NCI-H748 treated with DMSO at 0.1 percent for 48 hours (cell line): ENCODE results near the gene CEACAM1.
"Not testable (repeated sequence)": the region's sequence is repeated elsewhere in the genome, so short reads cannot be mapped to it uniquely, and the experiment has no call there.

Source experiments
- DNase-seq: peaks from one replicate; lab custom pipeline; 2025; lab: John Stamatoyannopoulos, UW

CEACAM1 gene

DNA sequence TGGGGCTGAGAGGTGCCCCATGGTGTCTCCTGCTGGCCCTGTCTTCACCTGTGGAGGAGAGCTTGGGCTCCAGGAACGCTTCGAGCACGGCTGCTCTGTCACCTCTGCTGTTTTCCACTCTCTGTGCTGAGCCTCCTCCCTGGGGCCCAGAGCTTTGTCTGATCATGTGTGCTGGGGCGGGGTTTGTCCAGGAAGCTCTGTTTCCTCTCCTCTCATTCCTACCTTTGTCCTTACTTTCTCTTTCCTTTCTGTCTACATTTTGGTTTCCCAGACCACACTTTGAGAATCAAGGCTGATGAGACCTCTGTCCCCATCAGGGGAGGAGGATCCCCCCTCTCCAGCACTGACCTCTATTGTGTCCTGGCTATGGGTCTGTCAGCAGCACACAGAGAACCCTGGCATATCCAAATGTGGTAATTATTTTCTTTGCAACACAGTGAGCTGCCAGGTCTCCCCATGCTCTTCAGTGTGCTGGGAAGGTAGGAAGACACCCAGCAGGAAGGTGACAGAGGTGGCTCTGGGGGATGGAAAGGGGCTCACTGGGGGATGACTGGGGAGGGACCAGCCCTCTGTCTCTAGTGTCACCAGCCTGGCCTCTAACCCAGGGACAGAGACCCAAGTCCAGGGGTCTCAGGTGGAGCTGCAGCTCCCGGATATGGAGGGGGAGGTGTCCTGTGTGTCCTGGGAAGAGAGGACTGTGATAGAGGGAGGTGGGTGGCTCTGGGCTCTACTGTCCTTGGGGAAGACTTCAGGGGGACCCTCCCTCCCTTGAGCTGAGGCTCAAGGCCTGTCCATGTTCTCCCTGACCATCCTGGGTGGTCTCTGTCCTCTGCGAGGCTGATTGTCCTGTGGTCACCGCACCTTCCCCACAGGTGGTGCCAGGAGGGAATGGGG, at the start of gene CEACAM1:
Gene CEACAM1 (minus strand): TSS at position 128 of the 894 bp plus-strand sequence. CDS start 107 bp downstream, at position 21.
- no peak for DNase-seq

- no peak for DNase-seq
Observed at GRCh38 chr19:42577016-42577415, 48.7 kb upstream of the CEACAM1 start.

GRCh38 chr19:42576241-42576640, 48.0 kb upstream of the CEACAM1 start:
- no peak for DNase-seq

DNA sequence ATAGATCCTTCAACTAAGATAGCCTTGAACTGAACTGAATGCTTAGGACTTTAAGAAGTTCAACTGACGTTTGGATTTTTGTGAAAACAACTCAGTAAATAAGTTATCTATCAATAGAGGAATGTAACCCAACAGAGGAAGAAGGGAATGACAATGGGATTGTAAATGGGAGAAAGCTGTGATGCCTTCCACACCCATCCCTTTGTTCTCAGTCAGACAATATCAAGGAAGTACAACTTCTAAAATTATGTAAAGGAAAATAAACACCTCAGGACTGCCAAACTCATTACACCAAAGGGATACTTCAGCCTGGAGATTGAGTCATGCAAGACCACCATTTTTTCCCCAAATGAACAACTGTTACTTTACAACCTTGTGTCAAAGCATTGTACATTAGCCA, 45.4 kb upstream of the CEACAM1 start:
- no peak for DNase-seq

DNA sequence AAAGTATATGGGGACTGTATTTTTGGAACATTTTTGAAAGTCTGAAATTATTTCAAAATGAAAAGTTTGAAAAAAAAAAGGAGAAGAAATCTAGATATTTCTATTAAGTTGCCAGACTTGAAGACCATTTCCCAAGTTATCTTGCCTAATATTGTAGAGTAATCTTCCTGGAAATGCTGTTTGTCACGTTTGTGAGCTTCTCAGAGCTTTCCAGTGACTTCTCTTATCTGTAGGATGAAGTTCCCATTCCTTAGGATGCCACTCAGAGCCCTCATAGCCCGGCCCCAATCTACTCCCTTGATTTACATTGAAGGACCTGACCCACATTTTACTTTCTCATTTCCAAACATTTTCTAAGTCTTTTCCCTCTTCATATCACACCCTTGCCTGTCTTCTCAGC, 42.8 kb upstream of the CEACAM1 start:
- no peak for DNase-seq

DNA sequence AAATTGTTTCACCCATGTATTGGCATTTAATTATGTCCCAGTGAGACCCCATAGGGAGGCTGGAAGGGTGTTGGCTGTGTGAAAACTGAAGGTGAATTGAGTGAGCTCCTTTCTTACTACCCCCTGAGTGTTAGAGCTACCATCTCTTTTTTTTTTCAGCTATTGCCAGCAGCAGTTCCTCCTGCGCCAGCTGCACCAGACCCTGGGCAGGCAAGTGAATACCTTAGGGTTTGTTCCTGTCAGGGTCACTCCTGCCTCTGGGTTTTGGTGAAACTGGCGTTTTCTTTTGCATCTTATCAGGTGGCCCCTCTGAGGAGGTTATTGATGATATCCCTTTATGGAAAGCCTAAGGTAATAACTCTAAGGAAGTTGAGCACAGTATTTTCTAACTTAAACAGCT, 40.9 kb upstream of the CEACAM1 start:
- no peak for DNase-seq

DNA sequence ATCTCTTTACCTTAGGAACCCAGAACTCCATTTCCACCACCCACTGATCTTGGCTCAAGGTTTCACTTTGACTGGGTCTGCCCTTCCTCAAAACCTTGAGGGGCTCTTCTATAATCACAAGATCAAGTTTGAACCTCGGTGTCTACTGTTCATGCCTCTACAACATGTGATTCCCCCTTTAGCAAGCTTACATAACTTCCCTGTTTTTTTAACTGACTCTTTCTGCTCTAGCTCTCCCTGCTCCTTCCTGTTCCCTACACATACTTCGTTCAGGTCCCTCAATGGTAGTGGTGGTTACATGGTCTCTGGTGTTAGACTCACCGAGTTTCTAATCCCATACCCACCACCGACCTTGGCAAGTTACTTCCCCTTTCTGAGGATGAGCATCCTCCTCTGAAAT, 39.7 kb upstream of the CEACAM1 start:
- no peak for DNase-seq

GRCh38 chr19:42567567-42567966, 39.3 kb upstream of the CEACAM1 start:
- no peak for DNase-seq

- peak; percentile 46 for DNase-seq
Observed at GRCh38 chr19:42563352-42564210, 35.3 kb upstream of the CEACAM1 start.

- DNase-seq: no peak
Observed at GRCh38 chr19:42561512-42561911, 33.2 kb upstream of the CEACAM1 start.

GRCh38 chr19:42560731-42561130, 32.5 kb upstream of the CEACAM1 start:
- DNase-seq: no peak

DNA sequence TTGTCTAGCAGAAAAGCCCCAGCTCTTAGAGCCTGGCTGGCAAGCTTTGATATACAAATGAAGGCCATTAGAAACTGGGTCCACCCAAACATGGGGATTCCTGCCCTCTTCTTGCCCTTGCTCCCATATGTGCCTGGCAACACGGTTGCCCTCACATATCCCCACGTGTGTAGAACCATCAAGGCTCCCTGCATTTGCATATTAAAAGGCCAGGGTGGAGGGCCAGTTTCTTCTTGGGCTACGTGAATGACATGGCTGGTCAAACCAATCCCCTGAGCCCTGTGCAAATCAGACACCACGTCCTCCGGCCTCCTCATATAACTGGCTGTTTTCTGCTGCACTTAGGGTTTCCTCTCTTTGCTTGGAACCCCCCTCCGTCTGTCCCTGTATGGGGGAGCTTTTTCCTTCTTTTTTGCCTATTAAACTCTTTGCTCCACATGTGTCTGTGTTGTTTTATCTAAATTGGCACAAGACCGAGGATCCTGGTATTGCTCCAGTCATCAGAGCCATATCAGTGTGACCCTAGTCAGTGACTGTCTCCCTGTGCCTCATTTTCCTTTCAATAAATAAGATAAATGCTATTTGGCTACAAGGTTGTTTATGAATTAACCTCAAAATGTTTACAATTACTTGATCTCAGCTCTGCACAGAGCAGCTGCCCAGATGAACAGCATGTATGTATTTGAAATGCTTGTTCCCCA, 30.3 kb upstream of the CEACAM1 start:
- DNase-seq: no peak

- not testable (repeated sequence) for DNase-seq
Observed at GRCh38 chr19:42557386-42557871, 29.1 kb upstream of the CEACAM1 start.

DNA sequence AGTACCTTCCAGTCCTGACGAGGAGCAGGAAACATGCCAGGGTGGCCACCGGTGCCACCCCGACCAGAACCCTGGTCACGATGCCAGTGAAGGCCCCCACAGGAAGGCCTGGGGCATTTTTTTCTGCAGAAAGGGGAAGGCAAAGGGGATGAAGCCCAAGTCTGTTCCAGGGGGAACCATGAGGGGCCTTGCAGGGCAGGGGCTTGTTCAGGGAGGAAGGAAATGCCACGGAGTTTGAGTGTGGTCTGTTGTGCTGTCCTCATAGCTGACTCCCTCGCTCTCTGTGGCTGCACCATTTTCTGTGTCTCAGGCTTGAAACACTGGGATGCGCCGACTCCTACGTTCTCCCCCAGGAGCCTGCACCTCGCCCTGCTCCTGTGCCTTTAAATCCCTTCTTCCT, 27.5 kb upstream of the CEACAM1 start:
- DNase-seq: no peak

DNA sequence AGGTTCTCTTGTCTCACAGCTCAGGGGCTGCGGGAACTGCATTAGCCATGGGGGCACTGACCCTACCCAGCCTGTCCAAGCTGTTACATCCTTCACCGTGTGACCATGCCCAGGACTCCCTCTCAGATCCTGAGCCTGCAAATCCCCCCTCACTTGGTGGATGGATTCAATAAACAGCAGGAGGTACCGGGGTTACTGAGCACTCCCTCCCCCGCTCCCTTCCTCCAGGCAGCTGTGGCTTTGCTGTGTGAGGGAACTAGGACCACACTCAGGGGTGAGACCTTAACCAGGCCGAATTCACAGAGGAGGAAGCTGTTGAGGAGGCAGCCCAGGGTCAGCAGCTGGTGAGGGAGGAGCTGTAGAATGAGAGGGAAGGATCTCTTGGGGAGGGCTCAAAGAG, 27.0 kb upstream of the CEACAM1 start:
- DNase-seq: no peak

DNA sequence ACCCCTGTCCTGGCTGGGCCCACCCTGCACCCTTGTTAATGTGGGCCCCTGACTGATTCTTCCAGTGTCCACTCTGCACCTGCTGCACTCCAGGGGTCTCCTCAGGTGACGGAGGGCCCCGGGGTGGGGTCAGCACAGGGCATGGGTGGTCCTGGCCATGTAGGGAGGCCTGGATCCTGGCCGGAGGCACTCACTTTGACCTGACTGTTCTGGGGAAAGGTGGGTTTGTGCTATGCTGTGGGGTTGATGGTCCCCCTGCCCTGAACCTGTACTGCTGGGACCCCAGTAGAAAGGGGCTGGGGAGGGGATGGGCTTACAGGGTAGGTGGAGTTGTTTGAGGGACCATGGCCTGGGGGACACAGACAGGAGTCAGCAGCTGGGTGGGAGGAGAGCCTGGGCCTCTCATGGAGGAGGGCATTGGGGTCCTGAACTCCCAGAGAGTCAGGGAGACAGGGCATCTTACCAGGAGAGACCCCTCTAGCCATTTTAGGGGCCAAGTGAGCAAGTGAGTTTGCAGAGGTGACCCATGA, 25.8 kb upstream of the CEACAM1 start:
- DNase-seq: no peak

- DNase-seq: no peak
Observed at GRCh38 chr19:42553292-42554045, 25.2 kb upstream of the CEACAM1 start.

GRCh38 chr19:42552086-42553065, 24.1 kb upstream of the CEACAM1 start:
- DNase-seq: no peak

DNA sequence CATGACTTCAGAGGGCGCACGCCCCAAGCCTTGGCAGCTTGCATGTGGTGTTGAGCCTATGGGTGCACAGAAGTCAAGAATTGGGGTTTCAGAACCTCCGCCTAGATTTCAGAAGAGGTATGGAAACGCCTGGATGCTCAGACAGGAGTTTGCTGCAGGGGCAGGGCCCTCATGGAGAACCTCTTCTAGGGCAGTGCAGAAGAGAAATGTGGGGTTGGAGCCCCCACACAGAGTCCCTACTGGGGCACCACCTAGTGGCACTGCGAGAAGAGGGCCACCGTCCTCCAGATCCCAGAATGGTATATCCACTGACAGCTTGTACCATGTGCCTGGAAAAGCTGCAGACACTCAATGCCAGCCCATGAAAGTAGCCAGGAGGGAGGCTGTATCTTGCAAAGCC, 22.2 kb upstream of the CEACAM1 start:
- not testable (repeated sequence) for DNase-seq

DNA sequence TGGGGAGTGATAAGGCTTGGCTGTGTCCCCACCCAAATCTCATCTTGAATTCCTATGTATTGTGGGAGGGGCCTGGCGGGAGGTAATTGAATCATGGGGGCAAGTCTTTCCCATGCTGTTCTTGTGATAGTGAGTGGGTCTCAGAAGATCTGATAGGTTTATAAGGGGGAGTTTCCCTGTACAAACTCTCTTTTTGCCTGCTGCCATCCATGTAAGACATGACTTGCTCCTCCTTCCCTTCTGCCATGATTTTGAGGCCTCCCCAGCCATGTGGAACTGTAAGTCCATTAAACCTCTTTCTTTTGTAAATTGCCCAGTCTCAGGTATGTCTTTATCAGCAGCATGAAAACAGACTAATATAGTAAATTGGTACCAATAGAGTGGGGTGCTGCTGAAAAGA, 20.8 kb upstream of the CEACAM1 start:
- DNase-seq: not testable (repeated sequence)
